GM12873 (cell line): Measurements from ENCODE around the gene PPP1R18.
A peak's percentile ranks its signal among the peaks of the same experiment; 100 is the strongest.

Experiments used
- TF ChIP-seq, protein P1 (sequence below): IDR thresholded peaks from 2 replicates; pipeline ENCODE4 v1.5.1; 2012; ENCODE audit warnings: low read depth, mild to moderate bottlenecking, moderate library complexity, low read length, control low read depth; ENCODE audit not compliant: insufficient read depth; ENCODE audit errors: missing control alignments

Gene PPP1R18

DNA sequence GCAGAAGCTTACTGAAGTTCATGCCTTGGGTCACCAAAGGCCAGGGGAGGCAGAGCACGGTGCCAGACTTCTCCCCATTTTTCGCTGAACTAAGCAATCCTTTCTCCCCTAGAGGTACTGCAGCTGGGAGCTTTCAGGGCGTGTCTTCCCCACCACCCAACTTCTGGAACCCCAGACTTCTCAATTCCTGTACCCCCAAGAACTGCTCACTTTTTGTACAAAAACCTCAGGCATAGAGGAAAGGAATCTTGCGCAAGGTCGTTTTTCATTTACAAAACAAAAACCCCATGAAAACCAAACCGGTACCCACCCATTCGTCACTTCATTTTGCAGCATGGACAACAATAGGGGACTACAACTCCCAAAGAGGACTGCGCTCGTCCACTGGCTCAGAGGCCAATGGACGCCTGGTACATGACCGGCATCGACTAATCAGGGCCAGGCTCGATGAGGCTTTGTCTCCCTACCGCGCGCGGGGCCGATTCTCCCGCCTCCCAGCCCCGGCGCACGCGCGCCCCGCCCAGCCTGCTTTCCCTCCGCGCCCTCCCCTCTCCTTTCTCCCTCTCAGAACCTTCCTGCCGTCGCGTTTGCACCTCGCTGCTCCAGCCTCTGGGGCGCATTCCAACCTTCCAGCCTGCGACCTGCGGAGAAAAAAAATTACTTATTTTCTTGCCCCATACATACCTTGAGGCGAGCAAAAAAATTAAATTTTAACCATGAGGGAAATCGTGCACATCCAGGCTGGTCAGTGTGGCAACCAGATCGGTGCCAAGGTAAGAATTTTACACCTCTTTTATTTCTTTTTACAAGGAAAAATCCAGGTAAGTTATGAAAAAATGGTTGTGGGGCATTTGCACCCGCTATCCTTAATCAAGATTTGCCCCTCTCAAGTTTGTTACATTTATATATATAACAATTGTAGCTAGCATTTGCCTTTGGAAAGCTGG lies 33.6 kb upstream of the PPP1R18 start, which contains the start of gene TUBB:
TUBB (plus strand) TSS at position 562 of the 947 bp plus-strand sequence; CDS start at position 717, 155 bp downstream.
- TF ChIP-seq, protein P1, sequence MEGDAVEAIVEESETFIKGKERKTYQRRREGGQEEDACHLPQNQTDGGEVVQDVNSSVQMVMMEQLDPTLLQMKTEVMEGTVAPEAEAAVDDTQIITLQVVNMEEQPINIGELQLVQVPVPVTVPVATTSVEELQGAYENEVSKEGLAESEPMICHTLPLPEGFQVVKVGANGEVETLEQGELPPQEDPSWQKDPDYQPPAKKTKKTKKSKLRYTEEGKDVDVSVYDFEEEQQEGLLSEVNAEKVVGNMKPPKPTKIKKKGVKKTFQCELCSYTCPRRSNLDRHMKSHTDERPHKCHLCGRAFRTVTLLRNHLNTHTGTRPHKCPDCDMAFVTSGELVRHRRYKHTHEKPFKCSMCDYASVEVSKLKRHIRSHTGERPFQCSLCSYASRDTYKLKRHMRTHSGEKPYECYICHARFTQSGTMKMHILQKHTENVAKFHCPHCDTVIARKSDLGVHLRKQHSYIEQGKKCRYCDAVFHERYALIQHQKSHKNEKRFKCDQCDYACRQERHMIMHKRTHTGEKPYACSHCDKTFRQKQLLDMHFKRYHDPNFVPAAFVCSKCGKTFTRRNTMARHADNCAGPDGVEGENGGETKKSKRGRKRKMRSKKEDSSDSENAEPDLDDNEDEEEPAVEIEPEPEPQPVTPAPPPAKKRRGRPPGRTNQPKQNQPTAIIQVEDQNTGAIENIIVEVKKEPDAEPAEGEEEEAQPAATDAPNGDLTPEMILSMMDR: peak; percentile 6

DNA sequence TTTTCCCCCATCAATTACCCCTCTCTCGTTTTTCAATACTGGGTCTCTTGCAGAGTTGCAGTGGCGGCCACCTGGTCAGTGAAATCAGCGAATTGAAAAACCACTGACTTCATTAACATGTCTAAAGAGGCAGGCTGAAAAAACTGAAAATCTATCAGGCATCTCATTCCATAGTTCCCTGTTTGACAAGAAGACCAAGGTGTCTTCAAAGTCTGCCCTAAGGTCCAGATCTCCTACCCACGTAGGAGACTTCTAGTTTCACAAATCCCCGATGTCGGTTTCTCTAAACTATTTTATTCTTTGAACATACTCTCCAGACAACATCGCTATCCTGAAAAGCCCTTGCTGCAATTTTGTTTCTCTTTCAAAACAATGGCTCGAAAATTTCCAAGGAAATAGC lies 32.9 kb upstream of the PPP1R18 start:
- TF ChIP-seq, protein P1: no peak

DNA sequence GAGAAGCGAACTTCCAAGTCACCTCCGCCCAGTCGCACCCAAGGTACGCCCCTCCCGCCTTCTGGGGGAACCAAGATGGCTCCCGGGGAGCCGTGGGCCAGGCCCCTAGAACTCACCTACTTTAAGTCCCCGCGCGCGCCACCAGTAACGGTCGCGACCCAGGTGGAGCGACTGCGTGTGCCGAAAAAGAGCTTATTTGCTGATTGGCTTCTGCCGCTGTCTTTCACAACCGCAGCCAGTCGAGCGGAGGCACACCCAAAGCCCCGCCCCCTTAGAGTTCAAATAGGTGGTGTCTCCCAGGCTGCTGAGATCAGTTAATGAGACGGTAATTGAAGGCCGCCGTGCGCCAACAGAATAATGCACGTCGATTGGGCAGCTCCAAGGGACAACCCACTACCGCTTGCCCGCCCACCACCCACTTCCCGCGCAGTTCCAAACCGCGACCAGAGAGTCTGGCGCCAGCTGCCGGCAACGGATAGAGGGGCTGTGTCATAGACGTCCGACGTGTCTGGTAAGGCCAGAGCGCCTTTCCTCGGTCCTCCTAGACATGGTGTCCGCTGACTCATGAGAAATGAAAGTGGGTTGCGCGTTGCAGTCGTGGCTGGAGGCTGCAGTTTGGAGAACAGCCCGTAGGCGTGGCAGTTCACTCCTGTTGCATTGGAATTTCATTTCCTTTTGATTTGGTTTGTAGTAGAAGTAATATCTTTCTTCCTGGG lies 30.8 kb upstream of the PPP1R18 start, which contains the start of gene MDC1:
MDC1 (minus strand) TSS at position 153 of the 716 bp plus-strand sequence. CDS start 2,106 bp downstream, outside the sequence.
- TF ChIP-seq, protein P1: peak; percentile 34

DNA sequence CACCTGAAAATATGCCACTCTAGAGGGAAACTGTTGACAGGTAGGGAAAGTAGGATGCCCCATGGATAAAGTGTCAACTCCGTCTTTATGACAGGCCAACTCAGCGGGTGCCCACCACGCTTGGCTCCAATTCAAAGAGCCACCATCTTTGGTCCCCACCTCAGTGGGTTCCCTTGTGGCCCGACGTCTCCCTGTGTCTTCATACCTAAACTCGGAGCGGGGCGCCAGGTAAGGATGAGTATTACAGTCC lies 30.4 kb upstream of the PPP1R18 start:
- TF ChIP-seq, protein P1: no peak

DNA sequence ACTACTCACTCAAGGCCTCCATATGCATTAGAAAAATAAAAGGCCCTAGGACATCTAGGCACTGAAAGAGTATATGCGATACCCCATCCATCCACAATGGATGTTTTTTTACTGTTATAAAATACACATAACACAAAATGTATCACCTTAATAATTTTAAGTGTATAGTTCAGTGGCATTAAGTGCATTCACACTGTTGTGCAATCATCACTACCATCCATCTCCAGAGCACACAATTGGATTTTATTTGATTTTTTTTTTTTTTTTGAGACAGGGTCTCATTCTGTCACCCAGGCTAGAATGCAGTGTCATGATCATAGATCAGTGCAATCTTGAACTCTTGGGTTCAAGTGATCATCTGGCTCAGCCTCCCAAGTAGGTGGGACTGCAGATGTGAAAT lies 27.8 kb upstream of the PPP1R18 start:
- TF ChIP-seq, protein P1: no peak

DNA sequence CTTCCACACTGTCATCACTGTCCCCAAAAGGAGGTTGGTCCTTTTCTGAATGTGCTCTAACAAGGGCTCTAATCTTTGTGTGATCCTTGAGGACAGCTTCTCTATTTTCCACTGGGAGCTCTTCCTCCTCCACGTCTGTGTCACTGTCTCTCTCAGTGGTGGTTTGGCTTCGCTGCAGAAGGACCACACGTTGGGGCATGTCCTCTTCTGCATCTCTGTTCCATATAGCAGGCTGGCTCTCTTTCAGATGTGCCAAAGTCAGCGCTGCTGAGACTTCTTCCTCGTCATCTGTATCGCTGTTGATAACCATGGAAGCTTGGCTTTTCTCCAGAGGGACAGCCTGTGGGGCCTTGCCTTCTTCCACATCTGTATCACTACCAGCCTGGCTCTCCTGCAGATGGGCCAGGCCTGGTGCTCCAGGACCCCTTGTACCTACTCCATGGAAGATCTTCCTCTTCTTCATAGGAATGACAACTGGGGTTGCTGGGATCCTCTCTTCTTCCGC lies 26.0 kb upstream of the PPP1R18 start:
- TF ChIP-seq, protein P1: no peak

DNA sequence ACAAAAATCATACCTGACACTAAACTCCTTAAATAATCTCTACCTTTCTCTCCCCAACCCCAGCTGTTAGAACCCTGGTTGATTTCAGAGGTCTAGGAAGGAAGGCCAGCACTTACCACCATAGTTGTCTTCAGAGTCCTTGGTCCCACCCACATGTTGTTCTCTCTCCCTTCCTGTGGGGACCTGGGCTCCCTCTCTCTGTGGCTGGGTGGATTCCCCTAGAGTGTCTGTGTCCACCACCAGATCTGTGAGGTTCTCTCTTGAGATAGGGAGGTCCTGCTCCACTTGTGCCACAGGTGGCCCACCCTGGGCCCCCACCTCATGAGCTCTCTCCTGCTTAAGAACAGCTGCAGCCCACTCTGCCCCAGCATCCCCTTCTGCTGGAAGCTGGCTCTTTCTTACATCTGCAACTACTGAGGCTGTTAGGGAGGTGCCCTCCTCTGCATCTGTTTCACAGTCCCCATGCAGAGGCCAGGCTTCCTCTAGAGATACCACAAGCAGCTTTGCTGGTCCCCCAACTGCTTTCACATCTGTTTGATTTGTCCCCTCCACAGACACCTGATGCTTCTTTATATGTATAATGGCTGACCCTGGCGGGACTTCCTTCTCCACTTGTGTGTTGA lies 25.4 kb upstream of the PPP1R18 start:
- TF ChIP-seq, protein P1: no peak
